Calu3 (cell line): Measurements from ENCODE around the gene LGI2. TPM values are rescaled to one million over a fixed set of nuclear protein-coding genes. Genes with fewer than 3 reads are reported as not detected.

Source experiments
- BruUV-seq: library from RNA; stranded (reverse); fragments of 400-500 nt; replicated peaks from 2 replicates; lab custom pipeline; 2021; lab: Mats Ljungman, UMichigan
- CTCF ChIA-PET: fragments of 300-600 bp; sonication (Branson Sonifier 250); formaldehyde crosslinking; loops from one replicate; lab custom pipeline; 2022; ENCODE audit warnings: antibody characterized with exemption; lab: Charles Lee
- DNase-seq: peaks from one replicate; pipeline ENCODE4 v3.0.0; 2022
- H3K27ac Mint-ChIP-seq: one replicate; pipeline ENCODE4 v1.8.0; 2022; ENCODE audit warnings: mixed read lengths; ENCODE audit not compliant: unreplicated experiment
- H3K27me3 Mint-ChIP-seq: one replicate; pipeline ENCODE4 v1.8.0; 2022; ENCODE audit warnings: mixed read lengths; ENCODE audit not compliant: unreplicated experiment
- H3K36me3 Mint-ChIP-seq: one replicate; pipeline ENCODE4 v1.8.0; 2022; ENCODE audit warnings: mild to moderate bottlenecking, moderate library complexity, mixed read lengths; ENCODE audit not compliant: insufficient read depth, unreplicated experiment
- H3K4me1 Mint-ChIP-seq: one replicate; pipeline ENCODE4 v1.8.0; 2022; ENCODE audit warnings: mild to moderate bottlenecking, low read depth, mixed read lengths; ENCODE audit not compliant: unreplicated experiment
- H3K4me3 Mint-ChIP-seq: one replicate; pipeline ENCODE4 v1.8.0; 2022; ENCODE audit warnings: mild to moderate bottlenecking, low read depth, moderate library complexity, mixed read lengths; ENCODE audit not compliant: unreplicated experiment
- H3K9me3 Mint-ChIP-seq: one replicate; pipeline ENCODE4 v1.8.0; 2022; ENCODE audit warnings: low read depth, mixed read lengths; ENCODE audit not compliant: unreplicated experiment
- intact Hi-C: fragments of 100-400 bp; cut with micrococcal nuclease; formaldehyde crosslinking; loops from one replicate; pipeline ENCODE4 v1.10.0; 2022; ENCODE audit not compliant: unreplicated experiment
- total RNA-seq: library from RNA; stranded (reverse); gene quantifications from 2 replicates; pipeline ENCODE4 v1.2.3, GENCODE V29; 2022
- TF ChIP-seq, protein P1 (sequence below): fragments of 200-600 bp; IDR thresholded peaks from one replicate; pipeline ENCODE4 v1.8.0; 2022; ENCODE audit warnings: antibody characterized with exemption; ENCODE audit not compliant: unreplicated experiment

LGI2 gene
- total RNA-seq, 1 experiment from 2014 or later, result 0.59 TPM

DNA sequence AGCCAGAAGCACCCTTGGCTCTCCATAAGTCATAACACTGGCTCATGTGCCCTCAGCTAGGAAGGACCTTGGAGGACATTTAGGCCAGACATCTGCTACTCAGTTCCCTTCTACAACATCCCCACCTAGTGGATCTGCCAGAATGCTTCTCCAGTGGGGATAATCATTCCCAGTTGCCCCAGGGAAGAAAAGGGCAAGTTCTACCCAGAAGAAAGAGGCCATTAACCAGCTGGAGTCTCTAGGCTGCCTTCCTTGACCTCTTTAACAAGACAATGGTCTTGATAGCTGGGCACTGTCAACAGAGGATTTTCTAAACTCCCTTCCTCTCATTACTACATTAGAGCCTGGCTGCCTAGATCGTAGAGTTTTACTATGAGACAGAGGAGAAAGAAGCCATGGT lies 42.0 kb downstream of the LGI2 start:
- H3K4me1 Mint-ChIP-seq, result no peaks in the 10 kb centered on the region
- intact Hi-C loops, result loop anchor here (5.0 kb wide), 2 partner anchors 501 to 516 kb away; no protein-coding TSS in a partner anchor

DNA sequence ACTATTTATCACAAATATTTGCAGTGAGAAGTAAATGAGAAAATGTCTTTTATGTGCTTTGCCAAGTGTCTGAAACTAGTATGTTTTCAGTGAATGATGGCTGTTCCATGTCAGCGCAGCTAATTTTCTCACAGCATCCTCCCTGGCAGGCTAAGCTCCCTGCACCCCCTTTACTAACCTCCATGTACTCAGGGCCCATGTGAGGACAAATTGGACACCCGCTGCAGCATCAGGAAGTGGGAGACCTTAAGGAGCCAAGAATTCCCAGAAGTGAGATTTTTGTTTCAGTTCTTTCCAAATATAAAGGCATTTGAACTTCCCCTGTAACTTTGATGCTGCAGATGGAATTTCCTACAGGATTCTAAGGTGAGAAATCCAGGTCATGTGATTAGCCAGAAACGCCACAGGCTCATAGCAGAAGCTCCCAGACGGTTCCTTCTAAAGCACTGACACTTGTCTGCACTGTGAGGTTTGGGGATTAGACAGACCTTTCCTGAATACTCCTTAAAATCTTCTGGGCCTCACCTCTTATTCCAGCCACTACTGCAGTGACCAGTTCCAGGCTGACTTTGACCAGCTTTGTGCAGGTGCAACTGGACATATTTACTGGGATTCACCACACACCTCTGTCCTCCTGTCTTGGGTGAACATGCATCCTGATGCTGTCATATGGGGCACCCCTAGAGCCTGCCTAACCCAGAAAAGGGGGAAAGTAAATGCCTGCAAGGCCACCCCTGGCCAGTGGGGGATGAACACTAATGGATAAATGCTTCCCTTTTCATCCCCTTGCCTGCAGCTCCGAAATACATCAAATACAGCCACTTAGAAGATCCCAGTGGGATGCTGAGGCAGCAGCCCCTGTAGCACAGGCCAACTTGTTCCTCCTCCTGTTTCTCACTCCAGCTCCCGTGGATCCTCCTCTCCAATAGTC lies 45.9 kb downstream of the LGI2 start:
- no peaks in the 10 kb centered on the region for H3K36me3 Mint-ChIP-seq
- H3K4me3 Mint-ChIP-seq, result no peak overlapping the region
- TF ChIP-seq, protein P1, sequence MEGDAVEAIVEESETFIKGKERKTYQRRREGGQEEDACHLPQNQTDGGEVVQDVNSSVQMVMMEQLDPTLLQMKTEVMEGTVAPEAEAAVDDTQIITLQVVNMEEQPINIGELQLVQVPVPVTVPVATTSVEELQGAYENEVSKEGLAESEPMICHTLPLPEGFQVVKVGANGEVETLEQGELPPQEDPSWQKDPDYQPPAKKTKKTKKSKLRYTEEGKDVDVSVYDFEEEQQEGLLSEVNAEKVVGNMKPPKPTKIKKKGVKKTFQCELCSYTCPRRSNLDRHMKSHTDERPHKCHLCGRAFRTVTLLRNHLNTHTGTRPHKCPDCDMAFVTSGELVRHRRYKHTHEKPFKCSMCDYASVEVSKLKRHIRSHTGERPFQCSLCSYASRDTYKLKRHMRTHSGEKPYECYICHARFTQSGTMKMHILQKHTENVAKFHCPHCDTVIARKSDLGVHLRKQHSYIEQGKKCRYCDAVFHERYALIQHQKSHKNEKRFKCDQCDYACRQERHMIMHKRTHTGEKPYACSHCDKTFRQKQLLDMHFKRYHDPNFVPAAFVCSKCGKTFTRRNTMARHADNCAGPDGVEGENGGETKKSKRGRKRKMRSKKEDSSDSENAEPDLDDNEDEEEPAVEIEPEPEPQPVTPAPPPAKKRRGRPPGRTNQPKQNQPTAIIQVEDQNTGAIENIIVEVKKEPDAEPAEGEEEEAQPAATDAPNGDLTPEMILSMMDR, result no peak
- no TSS peak for BruUV-seq
- H3K27me3 Mint-ChIP-seq, result no peaks in the 10 kb centered on the region
- CTCF ChIA-PET, result no interaction called here
- H3K4me1 Mint-ChIP-seq, result no peaks in the 10 kb centered on the region
- no peak for DNase-seq
- intact Hi-C loops, result loop anchor here (5.0 kb wide), 2 partner anchors 498 to 513 kb away; no protein-coding TSS in a partner anchor
- H3K9me3 Mint-ChIP-seq, result no peaks in the 10 kb centered on the region
- H3K27ac Mint-ChIP-seq, result no peak overlapping the region

More for the DNA sequence above, 42.0 kb downstream of the LGI2 start:
- CTCF ChIA-PET, result no interaction called here
- Mint-ChIP-seq H3K27ac (no peak overlapping the region), H3K27me3 (no peaks in the 10 kb centered on the region), H3K36me3 (no peaks in the 10 kb centered on the region), H3K4me3 (no peak overlapping the region), H3K9me3 (no peaks in the 10 kb centered on the region)
- TF ChIP-seq, protein P1, result no peak
- peak; percentile 42 for DNase-seq
- BruUV-seq, result no TSS peak

DNA sequence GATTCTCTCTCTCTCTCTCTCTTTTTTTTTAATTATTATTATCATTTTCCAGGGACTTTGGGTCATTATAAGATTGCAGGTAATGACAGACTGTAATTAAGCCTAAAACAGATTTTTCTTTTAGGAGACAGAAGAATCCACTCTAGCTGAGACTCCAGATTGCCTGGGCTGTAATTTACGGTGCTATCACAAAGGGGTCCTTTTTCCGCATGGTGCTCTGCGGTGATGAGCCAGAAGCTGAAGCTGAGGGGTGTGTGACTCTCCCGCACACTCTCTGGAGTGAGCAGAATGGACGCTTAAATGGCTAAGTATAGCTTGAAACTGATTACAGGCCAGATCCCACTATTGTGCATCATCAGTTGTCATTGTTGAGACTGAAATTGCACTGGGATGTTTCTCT lies 50.0 kb downstream of the LGI2 start:
- Mint-ChIP-seq H3K4me3 (no peak overlapping the region), H3K4me1 (no peaks in the 10 kb centered on the region), H3K27me3 (peaks cover under 1% of the 10 kb centered on the region), H3K36me3 (no peaks in the 10 kb centered on the region), H3K9me3 (no peaks in the 10 kb centered on the region), H3K27ac (no peak overlapping the region)
- no TSS peak for BruUV-seq
- TF ChIP-seq, protein P1, result no peak
- intact Hi-C loops, result loop anchor here (2.0 kb wide), 1 partner anchor 164 kb away; no protein-coding TSS in a partner anchor
- CTCF ChIA-PET, result interaction anchor here (0.6 to 1.2 kb wide), 2 partner anchors 38 to 164 kb away, joined by 3 to 5 read pairs; no protein-coding TSS in a partner anchor
- no peak for DNase-seq

DNA sequence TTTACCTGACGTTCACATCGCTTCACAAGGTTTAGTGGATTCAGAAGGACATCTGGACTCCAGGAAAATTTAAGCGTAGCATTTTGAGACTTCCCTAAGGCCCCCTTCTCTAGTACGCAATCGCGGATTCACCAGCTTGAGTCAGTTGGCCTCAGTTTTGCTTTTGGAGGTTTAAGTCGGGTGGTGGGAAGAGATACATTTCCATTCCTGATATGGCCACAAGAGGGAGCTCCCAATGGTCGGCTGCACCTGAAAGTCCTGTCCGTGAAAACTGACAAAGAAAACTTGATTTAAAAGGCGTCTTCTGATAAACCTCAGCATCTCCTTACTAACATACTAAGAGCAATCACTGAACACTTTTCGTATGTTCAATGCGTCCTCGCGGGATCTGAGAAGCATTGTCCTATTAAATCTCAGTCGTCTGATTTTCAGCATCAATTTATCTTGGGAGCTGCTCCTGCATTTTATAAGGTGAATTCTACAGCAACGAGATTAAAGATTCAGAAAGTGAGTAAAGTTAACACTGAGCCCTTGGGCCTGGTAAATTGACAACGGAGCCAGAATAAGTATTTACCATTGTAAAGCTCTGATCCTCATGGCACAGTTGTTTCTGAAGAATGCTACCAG lies 50.6 kb downstream of the LGI2 start:
- Mint-ChIP-seq H3K4me1 (no peaks in the 10 kb centered on the region), H3K4me3 (no peak overlapping the region), H3K27ac (no peak overlapping the region), H3K9me3 (no peaks in the 10 kb centered on the region), H3K36me3 (no peaks in the 10 kb centered on the region), H3K27me3 (peaks cover 6% of the 10 kb centered on the region)
- no TSS peak for BruUV-seq
- CTCF ChIA-PET, result interaction anchor here (0.6 to 1.2 kb wide), 3 partner anchors 30 to 164 kb away, joined by 3 to 5 read pairs (median 4); no protein-coding TSS in a partner anchor
- peak; percentile 53 for DNase-seq
- TF ChIP-seq, protein P1, result peak; percentile 47
- intact Hi-C loops, result loop anchor here (2.0 kb wide), 1 partner anchor 165 kb away; no protein-coding TSS in a partner anchor
